ENCODE data around the gene UMODL1.

Gene UMODL1

GRCh38 chr21:42117967-42118780 lies 47.1 kb downstream of the UMODL1 start:
- DNase-seq = peak; percentile 70 to 73

GRCh38 chr21:42118901-42119300 lies 47.8 kb downstream of the UMODL1 start:
- peak; percentile 61 to 74 for DNase-seq

GRCh38 chr21:42120101-42120902 lies 49.2 kb downstream of the UMODL1 start:
- no peak for DNase-seq

- DNase-seq = no peak
Observed at GRCh38 chr21:42120903-42121535, 49.9 kb downstream of the UMODL1 start.

- DNase-seq = no peak
Observed at GRCh38 chr21:42121794-42122193, 50.7 kb downstream of the UMODL1 start.

- DNase-seq = no peak
Observed at GRCh38 chr21:42122398-42122797, 51.3 kb downstream of the UMODL1 start.

- DNase-seq = no peak
Observed at GRCh38 chr21:42122808-42123207, 51.7 kb downstream of the UMODL1 start.

DNA sequence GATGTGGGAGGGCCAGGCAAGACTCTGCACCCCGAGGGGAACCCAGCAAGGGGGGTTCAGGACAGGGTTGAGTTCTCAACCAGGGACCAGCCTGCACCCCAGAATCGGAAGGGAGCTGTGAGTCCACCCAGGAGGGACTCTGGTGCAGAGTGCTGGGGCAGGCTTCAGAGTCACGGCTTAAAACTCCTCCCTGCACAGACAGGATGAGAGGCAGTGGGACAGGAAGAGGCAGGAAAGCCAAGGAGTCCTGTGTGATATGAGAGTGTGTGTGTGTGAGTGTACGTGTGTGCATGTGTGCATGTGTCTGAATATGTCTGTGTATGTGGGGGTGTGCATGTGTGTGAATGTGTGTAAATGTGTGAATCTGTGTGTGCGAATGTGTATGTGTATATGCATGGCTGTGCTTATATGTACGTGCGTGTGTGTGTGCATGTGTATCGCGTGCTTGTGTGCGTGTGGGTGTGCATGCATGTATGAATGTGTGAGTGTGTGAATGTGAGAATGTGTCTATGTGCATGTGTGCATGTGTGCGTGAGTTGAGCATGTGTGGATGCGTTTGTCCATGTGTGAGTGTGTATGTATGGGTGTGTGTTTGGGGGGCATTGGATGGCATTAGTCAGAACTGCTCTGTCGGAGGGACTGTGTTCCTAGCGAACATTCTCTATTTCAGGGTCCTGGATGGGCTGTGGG lies 52.2 kb downstream of the UMODL1 start:
- peak; percentile 19 to 21 for DNase-seq

- no peak for DNase-seq
Observed at GRCh38 chr21:42124081-42124480, 53.0 kb downstream of the UMODL1 start.

DNA sequence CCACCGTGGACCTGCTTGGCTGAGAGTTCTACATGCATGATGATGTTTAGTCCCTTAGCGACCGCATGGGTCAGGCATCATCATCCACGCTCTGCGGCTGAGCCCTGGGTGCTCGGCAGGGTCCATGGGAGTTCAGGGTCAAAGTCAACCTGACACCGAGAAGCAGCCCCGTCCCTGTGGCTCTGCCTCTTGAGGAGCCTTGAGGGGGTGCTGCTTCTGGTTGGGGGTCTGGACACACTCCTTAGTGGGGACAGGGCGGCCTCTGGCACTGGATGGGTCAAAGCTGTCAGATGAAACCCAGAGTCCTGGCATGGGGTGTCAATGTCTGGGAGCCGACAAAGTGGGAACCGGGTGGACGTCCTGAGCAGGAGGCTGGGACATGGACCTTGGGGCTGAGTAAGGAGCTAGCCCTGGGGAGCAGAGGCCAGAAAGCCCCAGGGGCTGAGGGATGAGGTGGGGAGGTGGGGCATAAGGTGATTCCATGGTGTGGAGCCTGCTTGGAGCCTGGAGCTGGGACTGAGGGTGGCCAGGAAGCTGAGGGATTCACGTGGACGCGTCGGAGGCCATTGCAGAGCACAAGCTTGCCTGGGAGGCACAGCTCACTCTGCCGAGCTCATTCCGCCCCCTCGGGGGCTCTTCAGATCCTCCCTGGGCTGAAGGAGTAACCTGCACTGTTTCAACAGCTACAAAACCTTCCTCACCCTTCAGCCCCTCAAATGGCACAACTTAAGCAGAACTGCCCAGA lies 53.9 kb downstream of the UMODL1 start:
- DNase-seq = no peak

- DNase-seq = peak; percentile 64 to 71
Observed at GRCh38 chr21:42125571-42126544, 54.7 kb downstream of the UMODL1 start.

GRCh38 chr21:42127164-42128150 lies 56.3 kb downstream of the UMODL1 start:
- no peak for DNase-seq

GRCh38 chr21:42129300-42130266 lies 58.5 kb downstream of the UMODL1 start:
- no peak for DNase-seq

DNA sequence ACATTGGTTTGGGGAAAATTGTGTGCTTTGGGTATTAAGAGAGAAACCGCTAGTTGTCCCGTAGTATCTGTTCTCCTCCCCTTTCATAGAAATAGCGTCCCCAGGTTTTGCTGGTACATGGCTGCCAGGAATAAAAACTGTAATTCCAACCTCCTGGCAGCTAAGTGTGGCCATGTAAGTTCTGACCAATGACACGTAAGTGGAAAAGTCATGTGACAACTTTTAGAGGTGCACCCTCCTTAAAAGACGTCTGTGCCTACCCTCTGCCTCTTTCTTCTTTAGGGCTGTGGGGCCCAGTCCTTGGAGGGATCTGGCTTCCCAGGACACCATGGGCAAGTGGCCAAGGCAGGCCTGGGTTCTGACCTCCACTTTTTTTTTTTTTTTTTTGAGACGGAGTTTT lies 59.3 kb downstream of the UMODL1 start:
- no peak for DNase-seq

DNA sequence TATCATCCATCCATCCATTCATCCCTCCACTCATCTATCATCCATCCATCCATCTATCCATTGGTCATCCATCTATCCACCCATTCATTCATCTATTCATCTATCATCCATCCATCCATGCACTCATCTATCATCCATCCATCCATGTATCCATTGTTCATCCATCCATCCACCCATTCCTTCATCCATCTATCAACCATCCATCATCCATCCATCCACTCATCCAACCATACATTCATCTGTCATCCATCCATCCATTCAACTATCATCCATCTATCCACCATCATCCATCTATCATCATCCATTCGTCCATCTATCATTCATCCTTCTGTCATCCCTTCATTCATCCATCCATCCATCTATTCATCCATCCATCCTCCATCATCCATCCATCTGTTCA lies 61.1 kb downstream of the UMODL1 start:
- no peak for DNase-seq

DNA sequence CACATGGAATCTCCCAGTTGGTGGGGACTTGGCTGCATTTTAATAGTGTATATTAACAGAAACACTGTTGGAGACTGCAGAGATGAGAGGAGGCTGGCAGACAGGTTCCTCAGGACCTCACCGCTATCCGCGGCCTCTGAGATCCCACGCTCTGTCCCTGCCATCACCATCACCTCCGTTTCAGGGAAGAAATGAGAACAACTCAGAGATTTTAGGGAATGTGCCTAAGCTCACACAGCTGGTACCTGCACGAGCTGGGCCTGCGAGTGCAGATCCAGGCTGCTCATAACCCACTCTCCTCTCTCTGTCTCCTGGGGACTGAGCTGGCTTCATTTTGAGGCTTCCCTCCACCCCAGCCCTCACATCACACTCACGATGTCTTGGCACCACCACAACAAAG lies 62.0 kb downstream of the UMODL1 start:
- no peak for DNase-seq

- no peak for DNase-seq
Observed at GRCh38 chr21:42135386-42136052, 64.4 kb downstream of the UMODL1 start.

Measured in Kasumi-1 (cell line).